Urothelium cell line (cell line): ENCODE measurements around the gene INVS.
A peak's percentile ranks its signal among the peaks of the same experiment; 100 is the strongest.
"Not testable (repeated sequence)": the region's sequence is repeated elsewhere in the genome, so short reads cannot be mapped to it uniquely, and the experiment has no call there.

Source experiments
- DNase-seq: peaks from one replicate; pipeline ENCODE4 v3.0.0; 2011; ENCODE audit warnings: low spot score, mixed read lengths
- FAIRE-seq: peaks from 2 replicates; lab custom pipeline; 2011; peaks lifted over from hg19 to GRCh38; lab: Jason Lieb, UNC

Gene INVS, protein sequence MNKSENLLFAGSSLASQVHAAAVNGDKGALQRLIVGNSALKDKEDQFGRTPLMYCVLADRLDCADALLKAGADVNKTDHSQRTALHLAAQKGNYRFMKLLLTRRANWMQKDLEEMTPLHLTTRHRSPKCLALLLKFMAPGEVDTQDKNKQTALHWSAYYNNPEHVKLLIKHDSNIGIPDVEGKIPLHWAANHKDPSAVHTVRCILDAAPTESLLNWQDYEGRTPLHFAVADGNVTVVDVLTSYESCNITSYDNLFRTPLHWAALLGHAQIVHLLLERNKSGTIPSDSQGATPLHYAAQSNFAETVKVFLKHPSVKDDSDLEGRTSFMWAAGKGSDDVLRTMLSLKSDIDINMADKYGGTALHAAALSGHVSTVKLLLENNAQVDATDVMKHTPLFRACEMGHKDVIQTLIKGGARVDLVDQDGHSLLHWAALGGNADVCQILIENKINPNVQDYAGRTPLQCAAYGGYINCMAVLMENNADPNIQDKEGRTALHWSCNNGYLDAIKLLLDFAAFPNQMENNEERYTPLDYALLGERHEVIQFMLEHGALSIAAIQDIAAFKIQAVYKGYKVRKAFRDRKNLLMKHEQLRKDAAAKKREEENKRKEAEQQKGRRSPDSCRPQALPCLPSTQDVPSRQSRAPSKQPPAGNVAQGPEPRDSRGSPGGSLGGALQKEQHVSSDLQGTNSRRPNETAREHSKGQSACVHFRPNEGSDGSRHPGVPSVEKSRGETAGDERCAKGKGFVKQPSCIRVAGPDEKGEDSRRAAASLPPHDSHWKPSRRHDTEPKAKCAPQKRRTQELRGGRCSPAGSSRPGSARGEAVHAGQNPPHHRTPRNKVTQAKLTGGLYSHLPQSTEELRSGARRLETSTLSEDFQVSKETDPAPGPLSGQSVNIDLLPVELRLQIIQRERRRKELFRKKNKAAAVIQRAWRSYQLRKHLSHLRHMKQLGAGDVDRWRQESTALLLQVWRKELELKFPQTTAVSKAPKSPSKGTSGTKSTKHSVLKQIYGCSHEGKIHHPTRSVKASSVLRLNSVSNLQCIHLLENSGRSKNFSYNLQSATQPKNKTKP

DNA sequence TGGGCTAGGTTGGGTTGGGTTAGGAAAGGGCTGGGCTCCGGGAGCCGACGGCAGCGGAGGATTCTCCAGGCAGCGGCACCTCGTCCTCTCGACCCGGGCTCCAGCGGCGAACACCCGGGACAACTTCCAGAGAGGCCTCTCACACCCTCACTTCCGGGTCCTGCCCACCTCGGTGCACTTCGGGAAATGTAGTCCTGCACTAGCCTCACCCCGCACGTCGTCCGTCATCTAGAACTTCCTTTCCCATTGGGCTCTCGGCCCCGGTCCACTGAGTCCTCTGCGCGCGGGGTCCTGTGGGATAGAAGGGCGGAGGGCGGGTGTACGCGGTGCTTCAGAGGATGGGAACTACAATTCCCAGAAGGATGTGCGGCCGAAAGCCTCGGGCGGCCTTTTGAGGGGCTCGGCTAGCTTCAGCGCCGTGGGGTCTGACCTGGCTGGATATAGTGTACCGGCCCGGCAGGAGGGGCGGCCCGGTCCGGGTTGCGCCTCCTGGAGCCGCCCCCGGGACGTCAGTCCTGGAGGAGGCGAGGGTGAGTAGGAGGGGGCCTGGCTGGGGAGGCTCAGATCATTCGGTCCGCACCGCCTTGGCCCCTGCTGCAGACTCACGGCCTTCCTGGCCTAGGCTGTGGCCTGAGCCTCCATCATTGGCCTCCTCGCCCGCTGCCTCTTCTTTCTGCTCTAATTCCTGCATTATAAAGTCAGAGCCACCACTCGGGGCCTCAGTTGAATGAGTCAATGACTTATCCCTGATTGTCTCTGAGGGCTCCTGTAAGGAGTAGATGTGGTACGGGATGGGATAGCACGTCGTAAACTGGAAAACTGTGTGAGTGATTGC is at the start of gene INVS, which contains the start of gene ERP44:
TSS of gene INVS (plus strand) at position 357 of the 835 bp plus-strand sequence. CDS start 5,279 bp downstream, outside the sequence.
TSS of gene ERP44 (minus strand) at position 114 of the 835 bp plus-strand sequence. CDS start 160 bp downstream, outside the sequence.
- FAIRE-seq = peak; percentile 13
- peak; percentile 97 for DNase-seq

DNA sequence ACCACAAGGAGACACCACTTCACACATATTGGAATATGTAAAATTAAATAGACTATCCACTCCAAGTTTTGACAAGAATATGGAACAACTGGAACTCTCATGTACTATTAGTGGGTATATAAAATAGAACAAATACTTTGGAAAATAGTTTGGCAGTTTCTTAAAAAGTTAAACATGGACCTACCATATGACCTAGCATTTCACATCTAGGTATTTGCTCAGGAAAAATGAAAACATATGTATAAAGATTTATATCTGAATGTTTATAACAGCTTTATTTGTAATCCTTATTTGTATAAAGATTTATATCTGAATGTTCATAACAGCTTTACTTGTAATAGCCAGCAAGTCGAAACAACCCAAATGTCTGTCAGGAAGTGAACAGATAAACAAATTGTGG is 49.5 kb upstream of the INVS start:
- DNase-seq (no peak), FAIRE-seq (no peak)

DNA sequence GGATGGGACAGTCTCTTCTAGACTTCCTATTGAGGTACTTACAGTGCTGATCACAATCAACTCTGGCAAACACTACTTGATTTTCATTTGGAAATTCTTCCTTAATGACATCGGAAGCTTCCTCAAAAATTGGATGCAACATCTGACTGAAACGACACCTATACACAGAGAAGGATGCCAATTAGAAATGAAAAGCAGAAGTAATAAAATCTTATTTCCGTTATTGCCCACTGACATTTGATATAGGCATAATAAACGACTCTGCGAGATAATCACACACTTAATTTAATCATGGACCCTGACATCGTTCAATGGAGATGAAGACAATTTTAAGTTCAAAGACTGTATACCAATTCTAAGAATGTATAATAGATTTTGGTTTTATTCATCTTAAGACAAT is 46.7 kb upstream of the INVS start:
- FAIRE-seq (no peak), DNase-seq (no peak)

DNA sequence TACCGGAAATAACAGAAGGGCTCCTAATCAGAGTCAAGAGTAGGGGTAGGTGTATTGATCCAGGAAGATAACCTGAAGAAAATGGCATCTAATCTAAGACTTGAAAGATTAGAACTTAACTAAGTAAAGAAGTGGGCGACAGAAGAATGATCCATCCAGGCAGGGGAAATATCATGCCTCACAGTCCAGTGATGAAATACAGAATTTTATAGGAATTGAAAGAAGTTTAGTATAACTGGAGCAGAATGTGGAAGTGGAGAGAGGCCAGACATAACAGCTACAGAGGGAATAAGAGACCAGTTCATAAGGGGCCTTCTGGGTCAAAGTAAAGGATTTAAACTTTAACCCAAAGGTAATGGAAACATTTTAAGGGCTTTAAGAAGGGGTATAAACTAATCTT is 42.5 kb upstream of the INVS start:
- DNase-seq (no peak), FAIRE-seq (no peak)

DNA sequence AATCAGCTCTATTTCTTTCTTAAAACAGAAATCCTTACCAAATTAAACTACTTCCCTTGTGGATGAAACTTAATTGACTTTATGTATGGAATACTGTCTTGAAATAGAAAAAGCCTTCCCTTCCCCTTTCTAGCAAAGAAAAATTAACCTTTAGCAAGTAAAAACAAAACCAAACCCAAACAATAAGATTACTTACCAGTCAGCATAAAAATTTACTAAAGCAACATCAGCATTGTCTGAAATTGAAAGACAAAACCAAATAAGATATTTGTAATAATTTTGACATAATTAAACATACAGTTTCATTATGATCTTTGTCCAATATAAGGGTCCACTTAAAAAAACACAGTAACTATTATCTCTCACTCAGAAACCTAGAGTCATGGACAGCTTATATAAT is 41.4 kb upstream of the INVS start:
- DNase-seq (no peak), FAIRE-seq (no peak)

DNA sequence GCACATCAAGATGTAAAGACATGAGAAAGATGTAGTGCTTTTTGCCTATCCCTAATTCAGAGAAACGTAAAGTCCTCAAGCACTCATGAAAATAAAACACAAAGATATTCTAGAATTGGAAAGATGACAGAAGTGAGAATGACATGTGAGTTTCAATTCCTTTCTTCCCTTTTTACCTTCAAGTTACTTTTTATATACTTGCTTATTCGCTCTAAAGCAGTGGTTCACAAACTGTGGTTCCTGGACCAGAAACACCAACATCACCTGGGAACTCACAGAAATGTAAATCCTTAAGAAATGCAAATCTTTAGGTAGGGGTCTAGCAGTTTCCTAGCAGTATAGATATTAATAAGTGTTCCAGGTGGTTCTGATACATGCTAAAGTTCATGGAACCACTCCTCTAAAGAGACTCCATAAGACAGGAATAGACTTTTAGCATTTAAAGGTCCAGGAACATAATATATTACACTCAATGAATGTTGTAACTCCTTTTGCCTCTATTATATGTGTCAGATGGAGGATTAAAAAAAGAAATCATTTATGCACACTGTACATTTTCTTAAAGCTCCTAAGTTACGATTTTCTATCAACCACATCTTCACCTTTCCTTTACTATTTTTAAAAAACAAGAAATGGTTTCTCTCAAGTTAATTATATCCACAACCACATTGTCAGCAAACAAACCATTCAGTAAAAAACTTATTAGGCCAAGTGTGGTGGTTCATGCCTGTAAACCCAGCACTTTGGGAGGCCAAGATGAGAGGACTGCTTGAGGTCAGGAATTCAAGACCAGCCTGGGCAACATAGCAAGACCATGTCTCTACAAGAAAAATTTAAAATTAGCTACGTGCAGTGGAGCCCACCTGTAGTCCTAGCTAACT is 40.1 kb upstream of the INVS start:
- FAIRE-seq = no peak

DNA sequence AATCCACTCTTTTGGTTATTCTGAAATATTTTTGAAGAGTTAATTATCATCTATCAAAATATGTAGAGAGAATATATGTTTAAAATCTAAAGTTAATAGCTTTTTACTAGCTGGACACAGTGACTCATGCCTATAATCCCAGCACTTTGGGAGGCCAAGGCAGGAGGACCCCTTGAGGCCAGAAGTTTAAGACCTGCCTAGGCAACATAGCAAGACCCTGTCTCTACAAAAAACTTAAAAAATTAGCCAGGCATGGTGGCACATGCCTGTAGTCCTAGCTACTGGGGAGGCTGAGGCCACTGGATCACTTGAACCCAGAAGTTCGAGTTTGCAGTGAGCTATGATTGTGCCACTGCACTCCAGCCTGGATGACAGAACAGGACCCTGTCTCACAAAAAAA is 36.4 kb upstream of the INVS start:
- FAIRE-seq, DNase-seq: not testable (repeated sequence)

More for the DNA sequence above, 40.1 kb upstream of the INVS start:
- no peak for DNase-seq

DNA sequence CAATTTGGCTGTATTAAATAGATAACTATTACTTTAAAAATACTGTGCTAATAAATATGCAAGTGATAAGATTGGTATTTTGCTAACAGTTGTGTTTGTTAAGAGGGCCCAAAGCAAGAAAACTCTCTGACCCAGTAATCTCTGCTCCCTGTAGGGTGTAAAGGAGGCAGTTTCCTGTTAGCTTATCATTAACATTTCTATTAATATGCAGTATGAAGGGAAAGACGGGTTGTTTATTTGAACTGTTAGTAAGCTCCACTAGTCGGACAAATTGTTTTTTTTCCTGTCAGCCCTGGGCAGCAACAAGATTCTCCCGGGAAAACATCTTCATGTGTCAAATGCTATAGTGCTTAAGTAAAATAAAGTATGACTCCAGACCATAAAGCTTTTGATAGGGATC is 35.9 kb upstream of the INVS start:
- DNase-seq (no peak), FAIRE-seq (no peak)

DNA sequence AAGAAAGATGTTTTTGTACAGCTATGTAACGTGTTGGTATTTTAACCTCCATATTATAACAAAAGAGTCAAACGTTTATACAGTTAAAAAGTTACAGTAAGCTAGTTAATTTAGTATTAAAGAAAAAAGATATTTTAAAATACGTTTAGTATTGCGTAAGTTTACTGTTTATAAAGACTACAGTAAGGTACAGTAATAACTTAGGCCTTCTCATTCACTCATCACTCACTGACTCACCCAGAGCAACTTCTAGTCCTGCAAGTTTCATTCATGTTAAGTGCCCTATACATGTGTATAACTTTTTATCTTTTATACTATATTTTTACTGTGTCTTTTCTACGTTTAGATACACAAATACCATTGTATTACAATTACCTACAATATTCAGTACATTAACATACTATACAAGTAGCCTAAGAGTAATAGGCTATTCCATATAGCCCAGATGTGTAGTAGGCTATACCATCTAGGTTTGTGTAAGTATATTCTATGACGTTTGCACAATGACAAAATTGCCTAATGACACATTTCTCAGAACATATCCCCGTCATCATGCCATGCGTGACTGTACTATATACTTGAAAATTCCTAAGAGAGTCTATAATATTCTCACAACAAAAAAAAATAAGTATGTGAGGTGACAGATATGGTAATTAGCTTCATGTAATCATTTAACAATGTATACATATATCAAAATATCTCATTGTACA is 34.0 kb upstream of the INVS start:
- DNase-seq = no peak

DNA sequence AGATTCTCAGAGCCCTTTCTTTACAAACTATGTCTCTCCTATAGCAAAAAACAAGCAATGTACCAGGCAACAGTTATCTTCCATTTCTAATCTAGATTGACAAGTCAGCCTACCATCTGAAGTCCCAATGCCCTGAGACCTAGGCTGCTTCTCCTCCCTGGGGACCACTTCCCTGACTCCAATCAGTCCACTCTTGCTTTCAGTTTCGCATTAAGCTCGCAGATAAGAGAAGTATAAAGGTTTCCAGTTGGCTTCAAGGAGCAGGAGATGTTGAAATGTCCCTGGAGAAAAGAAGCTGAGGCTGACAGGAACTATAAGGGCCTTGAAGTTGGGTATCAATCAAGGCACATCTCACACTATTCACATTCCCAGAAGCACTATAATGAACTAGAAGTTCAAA is 32.5 kb upstream of the INVS start:
- FAIRE-seq = no peak
- no peak for DNase-seq

More for the DNA sequence above, 34.0 kb upstream of the INVS start:
- FAIRE-seq = no peak

DNA sequence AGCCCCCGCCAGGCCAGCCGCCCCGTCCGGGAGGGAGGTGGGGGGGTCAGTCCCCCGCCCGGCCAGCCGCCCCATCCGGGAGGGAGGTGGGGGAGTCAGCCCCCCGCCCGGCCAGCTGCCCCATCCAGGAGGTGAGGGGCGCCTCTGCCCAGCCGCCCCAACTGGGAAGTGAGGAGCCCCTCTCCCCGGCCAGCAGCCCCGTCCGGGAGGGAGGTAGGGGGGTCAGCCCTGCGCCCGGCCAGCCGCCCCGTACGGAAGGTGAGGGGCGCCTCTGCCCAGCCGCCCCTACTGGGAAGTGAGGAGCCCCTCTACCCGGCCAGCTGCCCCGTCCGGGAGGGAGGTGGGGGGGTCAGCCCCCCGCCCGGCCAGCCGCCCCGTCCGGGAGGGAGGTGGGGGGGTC is 31.1 kb upstream of the INVS start:
- not testable (repeated sequence) for DNase-seq, FAIRE-seq

DNA sequence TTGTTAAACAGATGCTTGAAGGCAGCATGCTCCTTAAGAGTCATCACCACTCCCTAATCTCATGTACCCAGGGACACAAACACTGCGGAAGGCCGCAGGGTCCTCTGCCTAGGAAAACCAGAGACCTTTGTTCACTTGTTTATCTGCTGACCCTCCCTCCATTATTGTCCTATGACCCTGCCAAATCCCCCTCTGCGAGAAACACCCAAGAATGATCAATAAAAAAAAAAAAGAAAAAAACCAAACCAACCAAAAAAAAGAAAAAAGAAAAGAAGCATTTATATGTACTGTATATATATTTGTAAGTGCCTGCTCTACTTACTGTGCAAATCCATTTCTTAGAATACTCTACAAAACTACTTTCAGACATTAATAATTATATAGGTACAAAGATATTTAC is 30.0 kb upstream of the INVS start:
- FAIRE-seq = not testable (repeated sequence)

DNA sequence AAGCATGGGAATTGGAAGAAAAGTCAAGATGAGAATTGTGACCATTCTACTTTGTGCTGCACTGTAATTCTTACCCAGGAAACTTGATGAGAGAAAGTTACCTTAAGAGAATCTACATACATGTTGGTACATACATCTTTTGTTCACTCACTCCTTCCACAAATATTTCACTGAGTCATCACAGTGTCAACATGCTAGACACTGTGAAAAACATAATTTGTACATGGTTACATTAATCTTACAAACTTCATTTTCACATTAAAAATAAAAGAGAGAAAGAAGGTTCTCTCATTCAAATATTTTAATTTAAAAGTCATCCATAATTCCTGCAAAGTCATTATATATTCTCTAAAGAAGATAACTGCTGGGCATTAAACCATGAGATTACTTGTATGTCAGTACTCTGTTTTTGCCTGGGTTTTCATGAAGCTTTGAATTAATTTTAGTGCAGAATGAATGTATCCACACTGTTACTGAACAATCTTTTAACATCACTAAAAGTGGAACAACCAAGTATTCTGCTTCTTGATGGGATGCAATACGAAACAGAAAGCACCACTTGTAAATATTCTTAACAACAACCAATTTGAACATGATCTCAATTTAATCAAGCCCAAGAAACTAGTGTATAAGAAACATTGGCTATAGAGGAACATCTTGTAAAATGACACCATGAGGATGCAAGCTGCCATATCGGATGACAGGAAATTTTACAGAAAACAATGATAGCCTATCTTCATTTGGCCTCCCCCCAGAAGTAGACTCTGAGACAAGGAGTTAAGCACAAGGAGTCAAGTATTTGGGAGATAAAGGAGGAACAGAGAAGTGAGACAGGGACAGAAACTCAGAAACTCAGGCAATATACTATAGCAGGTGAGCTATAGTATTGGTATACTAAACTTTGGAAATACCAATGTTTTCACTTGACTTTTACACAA is 28.7 kb upstream of the INVS start:
- DNase-seq = no peak
- no peak for FAIRE-seq

More for the DNA sequence above, 30.0 kb upstream of the INVS start:
- not testable (repeated sequence) for DNase-seq

DNA sequence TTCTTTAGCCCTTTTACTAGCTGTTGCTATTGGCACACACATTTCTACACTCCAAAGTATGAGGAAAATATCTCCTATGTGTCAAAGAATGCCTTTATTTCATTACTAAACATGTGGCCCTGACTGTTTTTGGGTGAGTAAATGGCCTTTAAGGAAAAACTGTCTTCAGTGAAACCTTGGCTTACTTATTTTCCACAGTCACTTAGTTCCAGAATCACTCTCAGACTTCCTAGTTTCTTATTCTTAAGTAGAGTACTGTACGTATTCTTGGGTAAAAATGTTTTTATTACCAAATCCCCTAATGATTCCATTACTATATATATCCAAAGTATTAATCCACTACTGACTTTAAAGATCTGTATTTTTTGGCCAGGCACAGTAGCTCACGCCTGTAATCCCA is 27.8 kb upstream of the INVS start:
- no peak for DNase-seq
- no peak for FAIRE-seq

DNA sequence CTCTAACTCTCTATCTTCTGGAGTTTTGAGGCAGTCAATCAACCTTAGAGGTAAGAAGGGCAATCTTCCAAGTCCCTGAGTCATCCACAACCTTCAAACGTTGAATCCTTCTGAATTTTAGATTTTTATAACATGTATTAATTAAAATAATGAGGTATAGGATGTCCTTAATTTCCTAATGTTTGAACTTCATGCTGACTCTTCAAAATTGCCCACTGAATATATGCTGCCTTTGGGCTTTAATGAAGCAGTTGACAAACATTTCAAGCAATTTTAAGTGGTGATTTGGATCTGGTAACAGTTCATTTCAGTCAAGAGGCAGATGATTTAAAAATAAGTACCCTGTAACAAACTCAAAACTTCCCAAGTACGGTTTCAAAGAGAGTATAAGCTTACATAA is 26.2 kb upstream of the INVS start:
- DNase-seq (no peak), FAIRE-seq (no peak)

DNA sequence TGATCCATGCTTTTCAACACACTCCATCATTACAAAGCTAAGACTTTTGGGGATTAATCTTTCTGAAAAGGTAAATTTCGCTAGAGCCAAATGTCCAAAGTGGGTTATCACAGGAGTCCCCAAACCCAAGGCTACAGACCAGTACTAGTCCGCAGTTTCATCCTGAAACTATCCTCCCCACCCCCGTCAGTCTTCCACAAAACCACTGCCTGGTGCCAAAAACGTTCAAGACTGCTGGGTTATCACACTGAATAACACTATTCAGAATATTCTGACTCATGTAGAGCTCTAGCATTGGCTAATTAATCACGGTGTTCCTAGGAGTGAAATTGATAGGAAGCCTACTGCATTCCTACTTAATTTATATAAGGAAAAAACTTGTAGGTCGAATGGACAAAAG is 24.9 kb upstream of the INVS start:
- FAIRE-seq (no peak), DNase-seq (no peak)

DNA sequence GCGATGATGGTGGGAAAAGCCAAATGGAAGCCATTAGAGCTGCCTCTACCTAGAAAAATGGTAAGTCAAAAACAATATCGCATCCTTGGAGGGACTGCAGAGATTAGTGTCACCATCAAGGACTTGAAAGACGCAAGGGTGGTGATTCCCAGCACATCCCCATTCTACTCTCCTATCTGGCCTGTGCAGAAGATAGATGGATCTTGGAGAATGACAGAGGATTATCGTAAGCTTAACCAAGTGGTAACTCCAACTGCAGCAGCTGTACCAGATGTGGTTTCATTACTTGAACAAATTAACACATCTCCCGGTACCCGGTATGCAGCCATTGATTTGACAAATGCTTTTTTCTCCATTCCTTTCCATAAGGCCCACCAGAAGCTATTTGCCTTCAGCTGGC is 24.1 kb upstream of the INVS start:
- FAIRE-seq (no peak), DNase-seq (no peak)

DNA sequence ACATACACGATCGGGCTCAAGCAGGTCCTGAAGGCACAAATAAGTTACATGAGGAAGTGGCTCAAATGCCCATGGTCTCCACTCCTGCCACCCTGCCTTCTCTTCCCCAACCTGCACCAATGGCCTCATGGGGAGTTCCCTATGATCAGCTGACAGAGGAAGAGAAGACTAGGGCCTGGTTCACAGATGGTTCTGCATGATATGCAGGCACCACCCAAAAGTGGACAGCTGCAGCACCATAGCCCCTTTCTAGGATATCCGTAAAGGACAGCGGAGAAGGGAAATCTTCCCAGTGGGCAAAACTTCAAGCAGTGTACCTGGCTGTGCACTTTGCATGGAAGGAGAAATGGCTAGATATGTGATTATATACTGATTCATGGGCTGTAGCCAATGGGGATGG is 22.8 kb upstream of the INVS start:
- DNase-seq, FAIRE-seq: not testable (repeated sequence)
